GM12874 (cell line): Measurements from ENCODE around the gene NID1.

Source experiments
- TF ChIP-seq, protein P1 (sequence below): IDR thresholded peaks from 2 replicates; pipeline ENCODE4 v1.5.1; 2011; ENCODE audit warnings: low read depth, mild to moderate bottlenecking, control low read depth, low read length, moderate library complexity; ENCODE audit not compliant: insufficient read depth

The NID1 gene

DNA sequence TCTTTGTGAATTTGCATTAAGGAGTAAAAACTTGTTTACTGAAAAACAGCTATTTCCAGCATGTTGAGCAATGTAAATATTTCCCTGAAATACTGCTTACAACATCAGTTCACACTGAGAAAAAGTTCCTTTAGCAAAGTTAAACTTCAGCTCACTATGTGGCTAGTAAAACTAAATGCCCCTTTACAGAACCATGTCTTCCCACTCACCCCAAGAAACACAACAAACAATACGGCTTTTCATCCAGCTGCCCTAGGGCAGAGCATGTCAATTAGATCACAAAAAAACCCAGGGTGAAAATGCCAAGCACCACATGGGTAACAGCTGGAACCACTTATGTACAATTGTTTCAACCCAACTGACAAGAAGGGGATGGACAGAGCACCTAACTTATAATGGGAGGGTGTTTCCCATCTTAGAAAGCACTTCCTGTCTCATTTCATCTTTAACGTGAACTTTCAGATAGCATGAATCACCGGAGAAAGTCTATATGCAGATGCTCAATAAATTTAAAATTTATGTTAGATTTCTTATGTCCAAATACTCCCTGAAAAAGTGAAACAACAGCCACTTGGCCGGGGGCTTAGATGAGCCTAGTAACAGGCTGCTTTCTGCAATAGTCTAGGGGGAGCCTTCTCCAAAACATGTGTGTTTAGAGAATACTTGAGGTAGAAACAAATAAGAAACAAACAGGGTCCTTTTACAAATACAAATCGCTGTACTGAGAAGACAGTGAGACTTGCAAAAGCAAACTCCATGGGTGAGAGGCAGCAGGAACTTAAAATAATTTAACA, 6.6 kb downstream of the NID1 start:
- TF ChIP-seq, protein P1, sequence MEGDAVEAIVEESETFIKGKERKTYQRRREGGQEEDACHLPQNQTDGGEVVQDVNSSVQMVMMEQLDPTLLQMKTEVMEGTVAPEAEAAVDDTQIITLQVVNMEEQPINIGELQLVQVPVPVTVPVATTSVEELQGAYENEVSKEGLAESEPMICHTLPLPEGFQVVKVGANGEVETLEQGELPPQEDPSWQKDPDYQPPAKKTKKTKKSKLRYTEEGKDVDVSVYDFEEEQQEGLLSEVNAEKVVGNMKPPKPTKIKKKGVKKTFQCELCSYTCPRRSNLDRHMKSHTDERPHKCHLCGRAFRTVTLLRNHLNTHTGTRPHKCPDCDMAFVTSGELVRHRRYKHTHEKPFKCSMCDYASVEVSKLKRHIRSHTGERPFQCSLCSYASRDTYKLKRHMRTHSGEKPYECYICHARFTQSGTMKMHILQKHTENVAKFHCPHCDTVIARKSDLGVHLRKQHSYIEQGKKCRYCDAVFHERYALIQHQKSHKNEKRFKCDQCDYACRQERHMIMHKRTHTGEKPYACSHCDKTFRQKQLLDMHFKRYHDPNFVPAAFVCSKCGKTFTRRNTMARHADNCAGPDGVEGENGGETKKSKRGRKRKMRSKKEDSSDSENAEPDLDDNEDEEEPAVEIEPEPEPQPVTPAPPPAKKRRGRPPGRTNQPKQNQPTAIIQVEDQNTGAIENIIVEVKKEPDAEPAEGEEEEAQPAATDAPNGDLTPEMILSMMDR = no peak

DNA sequence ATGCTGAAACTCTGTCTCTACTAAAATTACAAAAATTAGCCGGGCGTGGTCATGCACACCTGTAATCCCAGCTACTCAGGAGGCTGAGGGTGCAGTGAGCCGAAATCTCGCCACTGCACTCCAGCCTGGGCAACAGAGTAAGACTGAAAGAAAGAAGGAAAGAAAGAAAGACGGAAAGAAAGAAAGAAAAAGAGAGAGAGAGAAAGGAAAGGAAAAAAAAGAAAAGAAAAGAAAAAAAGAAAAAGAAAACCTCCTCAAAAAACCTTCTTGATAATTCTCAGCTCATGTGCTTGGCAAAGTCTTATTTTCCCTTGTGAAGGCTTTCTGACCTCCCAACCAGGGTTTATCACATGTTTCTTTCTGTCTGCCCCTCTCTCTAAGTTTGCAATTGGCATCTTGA, 7.3 kb downstream of the NID1 start:
- TF ChIP-seq, protein P1 = no peak

DNA sequence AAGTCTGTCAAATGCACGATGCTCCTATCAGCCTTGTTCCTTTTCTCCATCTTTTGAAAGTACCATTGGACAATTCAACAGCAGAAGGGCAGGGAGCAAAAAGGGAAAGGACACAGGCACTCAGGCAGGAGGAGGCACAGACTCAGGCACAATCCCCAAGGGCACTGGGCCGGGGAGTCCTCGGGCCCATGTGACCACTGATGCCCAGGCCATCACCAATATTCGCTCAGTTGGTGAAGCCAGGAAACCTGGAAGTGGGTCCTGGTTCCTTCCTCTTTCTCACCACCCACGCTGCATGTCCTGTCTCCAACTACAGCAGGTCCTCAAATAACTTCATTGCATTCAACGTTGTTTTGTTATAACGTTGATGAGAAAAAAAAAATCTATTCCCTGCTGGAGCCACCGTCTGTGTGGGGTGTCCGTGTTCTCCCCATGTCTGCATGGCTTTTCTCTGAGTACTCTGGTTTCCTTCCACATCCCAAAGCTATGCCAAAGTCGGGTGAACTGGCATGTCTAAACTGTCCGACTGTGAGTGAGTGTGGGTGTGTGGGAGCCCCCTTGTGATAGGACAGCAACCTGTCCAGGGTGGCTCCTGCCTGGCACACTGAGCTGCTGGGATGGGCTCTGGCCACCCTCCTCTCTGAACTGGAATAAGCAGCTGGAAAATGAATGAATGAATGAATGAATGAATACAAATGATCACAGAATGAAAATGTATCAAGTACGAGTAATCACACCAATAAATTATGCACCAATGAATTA, 12.5 kb downstream of the NID1 start:
- TF ChIP-seq, protein P1 = no peak

DNA sequence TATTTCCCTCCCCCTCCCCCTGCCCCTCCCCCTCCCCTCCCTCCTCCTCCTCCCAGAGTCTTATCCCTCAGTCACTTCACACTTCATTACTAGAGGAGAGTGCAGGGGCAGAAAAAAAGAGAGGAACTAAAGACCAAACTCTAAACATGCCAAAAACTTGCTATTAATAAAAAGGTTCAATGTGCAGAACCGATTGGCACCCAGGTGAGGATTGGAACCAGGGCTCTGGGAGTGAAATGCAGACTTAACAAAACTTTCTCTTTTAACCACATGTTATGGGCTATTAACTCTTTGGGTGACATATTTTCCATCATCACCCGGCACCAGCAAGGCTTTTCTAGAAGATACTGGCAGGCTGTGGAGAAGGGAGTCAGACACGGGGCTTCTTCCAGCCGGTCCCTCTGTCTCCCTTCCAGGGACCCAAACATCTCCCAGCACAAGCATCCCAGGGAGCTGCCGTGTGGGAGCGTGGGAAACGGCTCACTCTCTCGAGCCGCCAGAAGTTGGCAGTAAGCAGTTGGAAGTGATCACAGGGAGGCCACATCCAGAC, 13.6 kb downstream of the NID1 start:
- TF ChIP-seq, protein P1 = no peak

DNA sequence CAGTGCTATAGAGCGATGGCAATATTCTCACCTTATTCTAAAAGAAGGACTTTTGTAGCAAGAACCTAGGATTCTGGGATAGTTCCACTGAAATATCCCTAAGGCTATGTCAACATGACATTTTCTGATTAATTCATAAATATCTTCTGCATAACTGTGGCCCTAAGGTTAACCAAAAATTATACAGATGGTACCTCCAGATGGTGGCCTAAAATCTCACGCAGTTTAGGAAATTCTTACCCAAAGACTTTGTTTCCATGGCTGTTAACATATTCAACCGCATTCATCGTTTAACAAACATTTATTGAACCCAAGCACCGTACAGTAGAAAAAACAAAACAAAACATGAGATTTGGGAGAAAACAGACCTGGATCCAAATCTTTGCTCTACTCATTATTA, 19.1 kb downstream of the NID1 start:
- TF ChIP-seq, protein P1 = no peak

DNA sequence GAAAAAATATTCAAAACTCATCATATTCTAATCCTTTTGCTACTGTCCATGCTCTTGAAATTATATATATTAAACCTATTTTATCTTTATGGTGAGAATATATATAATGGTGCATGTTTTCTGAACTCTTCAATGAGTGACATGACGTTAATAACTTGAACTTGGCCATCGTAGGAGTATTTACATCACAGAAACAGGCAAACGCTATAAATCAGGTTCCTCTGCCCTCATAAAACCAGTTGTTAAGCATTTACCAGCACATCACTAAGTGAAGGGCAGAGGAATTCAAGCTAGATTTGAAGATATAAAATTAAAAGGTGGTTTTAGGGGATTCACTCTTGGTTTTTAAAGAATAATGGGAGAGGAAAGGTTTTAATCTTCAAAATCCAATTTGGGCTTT, 20.5 kb downstream of the NID1 start:
- TF ChIP-seq, protein P1 = no peak

DNA sequence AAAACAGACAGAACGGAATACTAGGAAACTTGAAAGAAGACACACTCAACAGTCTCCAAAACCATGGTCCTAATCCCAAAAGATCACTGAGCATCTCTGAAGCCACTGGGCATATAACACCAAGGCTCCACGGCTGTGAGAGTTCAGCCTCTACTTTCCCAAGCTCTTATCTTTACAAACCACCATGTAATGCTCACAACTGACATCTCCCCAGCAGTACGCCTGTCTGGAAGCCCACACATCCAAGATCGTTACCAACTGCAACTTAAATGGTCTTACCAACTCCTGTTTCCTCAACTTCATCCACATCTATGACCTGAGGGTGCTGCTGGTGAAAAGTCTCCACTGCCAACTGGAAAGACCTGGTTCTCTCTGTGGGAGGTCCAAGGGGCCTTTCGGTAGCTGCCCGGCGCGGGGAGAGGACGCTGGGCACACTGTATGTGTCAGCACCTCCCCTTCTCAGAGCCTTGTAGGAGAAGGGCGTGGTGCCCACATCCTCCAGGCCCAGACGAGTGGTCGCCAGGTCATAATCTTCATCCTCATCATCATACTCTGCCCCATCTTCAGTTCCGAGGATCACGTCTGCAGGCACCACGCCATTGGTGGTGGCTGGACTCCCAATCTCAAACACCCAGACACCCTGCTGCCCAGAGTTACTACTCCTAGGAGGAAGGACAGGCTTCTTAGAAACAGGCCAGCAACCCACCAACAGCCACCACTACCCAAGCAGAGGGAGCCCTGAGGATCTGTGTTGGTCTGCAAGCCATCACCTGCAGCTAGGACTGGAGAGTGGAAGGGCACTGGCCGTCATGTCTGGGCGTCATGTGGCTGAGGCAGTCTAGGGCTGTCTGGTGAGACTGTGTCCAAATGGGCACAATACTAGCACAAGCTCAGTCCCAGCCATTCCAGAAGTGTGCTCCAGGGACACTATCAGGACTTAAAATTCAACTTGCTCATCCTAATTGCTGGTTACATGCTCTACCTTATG, 23.0 kb downstream of the NID1 start:
- TF ChIP-seq, protein P1 = no peak
